ENCODE results near the gene TIPARP.

Gene TIPARP

DNA sequence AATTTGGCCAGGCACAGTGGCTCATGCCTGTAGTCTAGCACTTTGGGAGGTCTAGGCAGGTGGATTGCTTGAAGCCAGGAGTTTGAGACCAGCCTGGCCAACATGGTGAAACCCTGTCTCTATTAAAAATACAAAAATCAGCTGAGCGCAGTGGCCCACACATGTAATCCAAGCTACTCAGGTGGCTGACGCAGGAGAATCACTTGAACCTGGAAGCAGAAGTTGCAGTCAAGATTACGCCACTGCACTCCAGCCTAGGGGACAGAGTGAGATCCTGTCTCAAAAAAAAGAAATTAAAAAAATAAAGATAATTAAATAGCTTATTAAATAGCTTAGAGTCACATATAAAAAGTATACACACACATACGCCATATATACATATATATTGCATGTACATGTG lies 3.7 kb upstream of the TIPARP start:
- TF ChIP-seq, protein P1, sequence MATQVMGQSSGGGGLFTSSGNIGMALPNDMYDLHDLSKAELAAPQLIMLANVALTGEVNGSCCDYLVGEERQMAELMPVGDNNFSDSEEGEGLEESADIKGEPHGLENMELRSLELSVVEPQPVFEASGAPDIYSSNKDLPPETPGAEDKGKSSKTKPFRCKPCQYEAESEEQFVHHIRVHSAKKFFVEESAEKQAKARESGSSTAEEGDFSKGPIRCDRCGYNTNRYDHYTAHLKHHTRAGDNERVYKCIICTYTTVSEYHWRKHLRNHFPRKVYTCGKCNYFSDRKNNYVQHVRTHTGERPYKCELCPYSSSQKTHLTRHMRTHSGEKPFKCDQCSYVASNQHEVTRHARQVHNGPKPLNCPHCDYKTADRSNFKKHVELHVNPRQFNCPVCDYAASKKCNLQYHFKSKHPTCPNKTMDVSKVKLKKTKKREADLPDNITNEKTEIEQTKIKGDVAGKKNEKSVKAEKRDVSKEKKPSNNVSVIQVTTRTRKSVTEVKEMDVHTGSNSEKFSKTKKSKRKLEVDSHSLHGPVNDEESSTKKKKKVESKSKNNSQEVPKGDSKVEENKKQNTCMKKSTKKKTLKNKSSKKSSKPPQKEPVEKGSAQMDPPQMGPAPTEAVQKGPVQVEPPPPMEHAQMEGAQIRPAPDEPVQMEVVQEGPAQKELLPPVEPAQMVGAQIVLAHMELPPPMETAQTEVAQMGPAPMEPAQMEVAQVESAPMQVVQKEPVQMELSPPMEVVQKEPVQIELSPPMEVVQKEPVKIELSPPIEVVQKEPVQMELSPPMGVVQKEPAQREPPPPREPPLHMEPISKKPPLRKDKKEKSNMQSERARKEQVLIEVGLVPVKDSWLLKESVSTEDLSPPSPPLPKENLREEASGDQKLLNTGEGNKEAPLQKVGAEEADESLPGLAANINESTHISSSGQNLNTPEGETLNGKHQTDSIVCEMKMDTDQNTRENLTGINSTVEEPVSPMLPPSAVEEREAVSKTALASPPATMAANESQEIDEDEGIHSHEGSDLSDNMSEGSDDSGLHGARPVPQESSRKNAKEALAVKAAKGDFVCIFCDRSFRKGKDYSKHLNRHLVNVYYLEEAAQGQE (IDR thresholded peaks at IDR 0.05; ENCODE audit: insufficient read depth in 1 of 2, low read depth in 2 of 2, low read length in 2 of 2), result no peak
- no peak for TF ChIP-seq TAF1 (IDR thresholded peaks at IDR 0.05; ENCODE audit: borderline replicate concordance, insufficient read depth, low read length)
- no peak for TF ChIP-seq FOXP2 (optimal IDR thresholded peaks at IDR 0.05; ENCODE audit: borderline replicate concordance, extremely low read depth, extremely low read length, insufficient read depth)
- TF ChIP-seq SIN3A (IDR thresholded peaks at IDR 0.05; ENCODE audit: borderline replicate concordance, insufficient read depth, low read length), result no peak
- TF ChIP-seq POLR2AphosphoS5 (IDR thresholded peaks at IDR 0.05; ENCODE audit: low read depth, low read length), result no peak

- TF ChIP-seq, protein P1 (IDR thresholded peaks at IDR 0.05; ENCODE audit: insufficient read depth in 1 of 2, low read depth in 2 of 2, low read length in 2 of 2), result no peak
- TF ChIP-seq TAF1 (IDR thresholded peaks at IDR 0.05; ENCODE audit: borderline replicate concordance, insufficient read depth, low read length), result no peak
Measured at GRCh38 chr3:156673732-156674045, 701 bp upstream of the TIPARP start.

- TF ChIP-seq SIN3A (IDR thresholded peaks at IDR 0.05; ENCODE audit: borderline replicate concordance, insufficient read depth, low read length), result no peak
- no peak for TF ChIP-seq FOXP2 (optimal IDR thresholded peaks at IDR 0.05; ENCODE audit: borderline replicate concordance, extremely low read depth, extremely low read length, insufficient read depth)
- TF ChIP-seq TAF1 (IDR thresholded peaks at IDR 0.05; ENCODE audit: borderline replicate concordance, insufficient read depth, low read length), result no peak
- no peak for TF ChIP-seq POLR2AphosphoS5 (IDR thresholded peaks at IDR 0.05; ENCODE audit: low read depth, low read length)
- TF ChIP-seq, protein P1 (IDR thresholded peaks at IDR 0.05; ENCODE audit: insufficient read depth in 1 of 2, low read depth in 2 of 2, low read length in 2 of 2), result no peak
Measured at GRCh38 chr3:156674911-156675829, 780 bp downstream of the TIPARP start.

DNA sequence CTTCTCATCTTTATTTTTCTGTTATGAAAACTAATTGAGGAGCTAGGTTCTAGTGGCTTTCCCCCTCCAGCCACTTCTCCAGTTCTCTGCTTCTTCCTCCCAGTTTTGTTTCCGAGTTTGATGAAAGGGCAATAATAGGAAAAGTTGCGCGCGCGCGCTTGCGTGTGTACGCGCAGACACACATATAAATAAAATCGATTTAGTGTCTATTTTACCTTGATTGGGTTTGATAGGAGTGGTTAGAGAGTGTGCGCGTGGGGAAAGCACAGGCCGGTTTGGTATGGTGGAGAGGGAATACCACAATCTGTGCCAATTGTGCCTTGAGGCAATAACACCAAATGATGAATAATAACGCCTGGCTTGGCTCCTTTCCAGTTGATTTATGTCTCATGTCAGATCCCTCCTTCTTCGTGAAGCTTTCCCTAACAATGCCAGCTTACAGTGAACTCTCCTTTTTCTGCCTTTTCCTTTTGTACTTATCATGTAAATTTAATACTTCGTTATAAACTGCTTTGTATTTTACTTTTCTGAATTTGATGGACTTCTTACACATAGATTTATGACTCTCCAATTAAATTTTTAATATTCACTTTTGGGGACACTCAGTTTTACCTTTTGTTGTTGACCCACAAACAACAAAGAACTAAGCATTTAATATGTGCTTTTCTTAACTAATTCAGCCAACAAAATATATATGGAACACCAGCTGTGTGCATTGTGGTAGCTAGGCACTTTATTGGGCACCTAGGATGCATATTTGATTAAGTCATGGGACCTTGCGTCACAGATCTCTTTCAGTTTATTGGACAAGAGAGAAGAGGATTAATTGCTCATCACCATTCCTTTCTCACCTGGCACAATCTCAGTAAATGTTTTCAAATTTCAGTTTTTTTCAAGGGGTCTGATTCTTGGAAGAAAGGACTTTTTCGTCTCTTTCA lies 1.7 kb downstream of the TIPARP start:
- TF ChIP-seq SIN3A (IDR thresholded peaks at IDR 0.05; ENCODE audit: borderline replicate concordance, insufficient read depth, low read length), result no peak
- TF ChIP-seq TAF1 (IDR thresholded peaks at IDR 0.05; ENCODE audit: borderline replicate concordance, insufficient read depth, low read length), result no peak
- no peak for TF ChIP-seq POLR2AphosphoS5 (IDR thresholded peaks at IDR 0.05; ENCODE audit: low read depth, low read length)

- TF ChIP-seq, protein P1 (IDR thresholded peaks at IDR 0.05; ENCODE audit: insufficient read depth in 1 of 2, low read depth in 2 of 2, low read length in 2 of 2), result no peak
- TF ChIP-seq SIN3A (IDR thresholded peaks at IDR 0.05; ENCODE audit: borderline replicate concordance, insufficient read depth, low read length), result no peak
- TF ChIP-seq TAF1 (IDR thresholded peaks at IDR 0.05; ENCODE audit: borderline replicate concordance, insufficient read depth, low read length), result no peak
- no peak for TF ChIP-seq FOXP2 (optimal IDR thresholded peaks at IDR 0.05; ENCODE audit: borderline replicate concordance, extremely low read depth, extremely low read length, insufficient read depth)
- no peak for TF ChIP-seq POLR2AphosphoS5 (IDR thresholded peaks at IDR 0.05; ENCODE audit: low read depth, low read length)
Measured at GRCh38 chr3:156676768-156677479, 2.5 kb downstream of the TIPARP start.

Measured in PFSK-1 (cell line).